ENCODE data around the gene IL36G. TPM values are rescaled to one million over a fixed set of nuclear protein-coding genes. Genes with fewer than 3 reads are reported as not detected.

The IL36G gene
- total RNA-seq, 2 donors from 2014 or later, result not detected

- no peaks in the 10 kb centered on the region for H3K27me3 ChIP-seq (replicated peaks; ENCODE audit: insufficient read depth)
- H3K4me1 ChIP-seq (replicated peaks), result no peaks in the 10 kb centered on the region
- WGBS, result 86% methylated on average over 3 of the region's 3 CpGs
- TF ChIP-seq CTCF (IDR thresholded peaks at IDR 0.05) (no peak), POLR2A (IDR thresholded peaks at IDR 0.05) (no peak), POLR2AphosphoS5 (IDR thresholded peaks at IDR 0.05) (no peak)
- H3K4me3 ChIP-seq, result no peak overlapping the region
- no peak overlapping the region for H3K27ac ChIP-seq
- no peaks in the 10 kb centered on the region for H3K9me3 ChIP-seq
- intact Hi-C loops (cut with DNase I), result no loop called here
- H3K36me3 ChIP-seq, result no peaks in the 10 kb centered on the region
- no peak for DNase-seq (ENCODE audit: low spot score)
Observed at GRCh38 chr2:113013336-113013661, 35.5 kb downstream of the IL36G start.

GRCh38 chr2:113014067-113014466 is 36.3 kb downstream of the IL36G start:
- intact Hi-C loops (cut with DNase I), result no loop called here
- H3K36me3 ChIP-seq, result no peaks in the 10 kb centered on the region
- TF ChIP-seq POLR2AphosphoS5 (IDR thresholded peaks at IDR 0.05) (no peak), CTCF (IDR thresholded peaks at IDR 0.05) (no peak), POLR2A (IDR thresholded peaks at IDR 0.05) (no peak)
- H3K4me3 ChIP-seq, result no peak overlapping the region
- DNase-seq (ENCODE audit: low spot score), result no peak
- H3K27me3 ChIP-seq (replicated peaks; ENCODE audit: insufficient read depth), result no peaks in the 10 kb centered on the region
- WGBS, result 96% methylated on average over 2 of the region's 2 CpGs
- no peaks in the 10 kb centered on the region for H3K4me1 ChIP-seq (replicated peaks)
- H3K27ac ChIP-seq, result no peak overlapping the region
- H3K9me3 ChIP-seq, result no peaks in the 10 kb centered on the region

GRCh38 chr2:113015042-113015441 is 37.2 kb downstream of the IL36G start:
- intact Hi-C loops (cut with DNase I), result no loop called here
- H3K9me3 ChIP-seq, result no peaks in the 10 kb centered on the region
- H3K27me3 ChIP-seq (replicated peaks; ENCODE audit: insufficient read depth), result no peaks in the 10 kb centered on the region
- H3K4me3 ChIP-seq, result no peak overlapping the region
- DNase-seq (ENCODE audit: low spot score), result no peak
- no peak overlapping the region for H3K27ac ChIP-seq
- TF ChIP-seq POLR2AphosphoS5 (IDR thresholded peaks at IDR 0.05) (no peak), CTCF (IDR thresholded peaks at IDR 0.05) (no peak), POLR2A (IDR thresholded peaks at IDR 0.05) (no peak)
- H3K36me3 ChIP-seq, result no peaks in the 10 kb centered on the region
- 76% methylated on average over 1 of the region's 1 CpG for WGBS
- no peaks in the 10 kb centered on the region for H3K4me1 ChIP-seq (replicated peaks)

- no peak for TF ChIP-seq CTCF (IDR thresholded peaks at IDR 0.05)
- TF ChIP-seq POLR2AphosphoS5 (IDR thresholded peaks at IDR 0.05), result no peak
- TF ChIP-seq POLR2A (IDR thresholded peaks at IDR 0.05), result no peak
- no peaks in the 10 kb centered on the region for H3K36me3 ChIP-seq
- intact Hi-C loops (cut with DNase I), result no loop called here
- DNase-seq (ENCODE audit: low spot score), result no peak
- no peaks in the 10 kb centered on the region for H3K27me3 ChIP-seq (replicated peaks; ENCODE audit: insufficient read depth)
- no peaks in the 10 kb centered on the region for H3K9me3 ChIP-seq
- 96% methylated on average over 2 of the region's 2 CpGs for WGBS
- no peaks in the 10 kb centered on the region for H3K4me1 ChIP-seq (replicated peaks)
- no peak overlapping the region for H3K27ac ChIP-seq
- no peak overlapping the region for H3K4me3 ChIP-seq
Observed at GRCh38 chr2:113015655-113016054, 37.8 kb downstream of the IL36G start.

GRCh38 chr2:113018509-113018908 is 40.7 kb downstream of the IL36G start:
- H3K27ac ChIP-seq, result no peak overlapping the region
- 91% methylated on average over 3 of the region's 3 CpGs for WGBS
- H3K4me1 ChIP-seq (replicated peaks), result no peaks in the 10 kb centered on the region
- DNase-seq (ENCODE audit: low spot score), result no peak
- H3K4me3 ChIP-seq, result no peak overlapping the region
- TF ChIP-seq CTCF (IDR thresholded peaks at IDR 0.05) (no peak), POLR2A (IDR thresholded peaks at IDR 0.05) (no peak), POLR2AphosphoS5 (IDR thresholded peaks at IDR 0.05) (no peak)
- intact Hi-C loops (cut with DNase I), result no loop called here
- no peaks in the 10 kb centered on the region for H3K36me3 ChIP-seq
- no peaks in the 10 kb centered on the region for H3K27me3 ChIP-seq (replicated peaks; ENCODE audit: insufficient read depth)
- no peaks in the 10 kb centered on the region for H3K9me3 ChIP-seq

Measured in prostate gland (tissue), 2 donors.